GOT3 (cell line): ENCODE results near the gene PHGDH.
"Not testable (repeated sequence)": the region's sequence is repeated elsewhere in the genome, so short reads cannot be mapped to it uniquely, and the experiment has no call there.

Experiments used
- DNase-seq: peaks from one replicate; lab custom pipeline; 2025; ENCODE audit warnings: mixed read lengths; lab: John Stamatoyannopoulos, UW

PHGDH gene

GRCh38 chr1:119700326-119700725 lies 11.4 kb upstream of the PHGDH start:
- no peak for DNase-seq

GRCh38 chr1:119701659-119702058 lies 10.1 kb upstream of the PHGDH start:
- no peak for DNase-seq

DNA sequence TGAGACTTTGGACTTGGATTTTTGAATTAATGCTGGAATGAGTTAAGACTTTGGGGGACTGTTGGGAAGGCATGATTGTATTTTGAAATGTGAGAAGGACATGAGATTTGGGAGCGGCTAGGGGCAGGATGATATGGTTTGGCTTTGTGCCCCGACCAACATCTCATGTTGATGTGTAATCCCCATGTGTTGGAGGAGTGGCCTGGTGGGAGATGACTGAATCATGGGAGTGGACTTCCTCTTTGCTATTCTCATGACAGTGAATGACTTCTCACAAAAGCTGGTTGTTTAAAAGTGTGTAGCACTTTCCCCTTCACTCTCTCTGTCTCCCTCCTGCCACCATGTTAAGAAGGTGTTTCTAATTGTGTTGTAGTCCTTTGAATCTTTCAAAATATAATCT lies 9.3 kb upstream of the PHGDH start:
- DNase-seq: no peak

DNA sequence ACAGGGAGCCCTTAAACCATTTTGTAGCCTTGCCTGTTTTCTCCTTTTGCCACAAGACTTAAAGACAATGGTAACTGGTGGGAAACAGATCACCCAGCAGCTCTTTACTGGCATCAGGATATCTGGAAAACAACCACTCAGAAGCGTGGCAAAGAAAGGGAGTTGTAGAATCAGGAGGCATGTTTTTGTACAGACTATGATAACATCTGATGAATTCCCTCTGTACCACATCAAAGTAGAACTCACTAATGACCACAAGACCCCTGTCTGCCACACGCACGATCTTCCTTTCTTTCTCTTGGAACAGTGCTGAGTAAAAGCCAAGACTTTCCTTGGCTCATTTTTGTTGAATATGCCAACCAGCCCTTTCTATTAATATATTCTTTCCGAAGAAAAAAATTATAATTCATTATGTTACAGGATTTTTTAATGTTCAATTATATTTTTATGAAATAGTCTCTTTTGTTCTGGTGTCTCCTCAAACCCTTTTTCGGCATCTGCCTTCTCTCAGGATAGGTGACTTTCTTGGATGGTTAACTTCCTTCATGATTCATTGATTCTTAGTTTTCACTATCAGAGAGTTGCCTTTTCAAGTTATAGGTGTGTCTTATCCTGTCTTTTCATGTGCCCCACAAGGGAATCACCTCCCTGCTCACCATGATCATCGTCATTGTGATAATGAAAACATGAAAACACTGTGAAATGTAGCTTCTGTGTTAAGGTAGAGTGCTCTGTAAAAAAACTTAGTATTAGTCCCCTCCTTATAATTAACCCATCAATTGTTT lies 7.9 kb upstream of the PHGDH start:
- no peak for DNase-seq

DNA sequence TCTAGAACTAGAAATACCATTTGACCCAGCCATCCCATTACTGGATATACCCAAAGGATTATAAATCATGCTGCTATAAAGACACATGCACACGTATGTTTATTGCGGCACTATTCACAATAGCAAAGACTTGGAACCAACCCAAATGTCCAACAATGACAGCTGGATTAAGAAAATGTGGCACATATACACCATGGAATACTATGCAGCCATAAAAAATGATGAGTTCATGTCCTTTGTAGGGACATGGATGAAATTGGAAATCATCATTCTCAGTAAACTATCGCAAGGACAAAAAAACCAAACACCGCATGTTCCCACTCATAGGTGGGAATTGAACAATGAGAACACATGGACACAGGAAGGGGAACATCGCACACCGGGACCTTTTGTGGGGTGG lies 5.1 kb upstream of the PHGDH start:
- DNase-seq: not testable (repeated sequence)

DNA sequence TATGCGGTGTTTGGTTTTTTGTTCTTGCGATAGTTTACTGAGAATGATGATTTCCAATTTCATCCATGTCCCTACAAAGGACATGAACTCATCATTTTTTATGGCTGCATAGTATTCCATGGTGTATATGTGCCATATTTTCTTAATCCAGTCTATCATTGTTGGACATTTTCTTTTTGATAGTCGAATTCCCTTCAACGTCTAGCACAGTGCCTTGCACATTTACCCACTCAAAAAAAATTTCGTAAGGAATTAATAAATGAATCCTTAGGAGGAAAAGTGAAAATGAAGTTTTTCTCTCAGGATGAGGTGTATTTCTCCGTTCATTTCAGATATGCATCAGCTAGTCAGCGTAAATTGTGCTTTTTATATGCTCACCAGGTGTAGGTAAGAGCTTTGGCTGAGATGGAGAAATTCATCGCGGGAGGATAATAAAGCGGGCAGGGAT lies 354 bp upstream of the PHGDH start:
- DNase-seq: not testable (repeated sequence)

- DNase-seq: peak; percentile 12
These were observed 756 bp downstream of the PHGDH start for GRCh38 chr1:119712342-119713038.

DNA sequence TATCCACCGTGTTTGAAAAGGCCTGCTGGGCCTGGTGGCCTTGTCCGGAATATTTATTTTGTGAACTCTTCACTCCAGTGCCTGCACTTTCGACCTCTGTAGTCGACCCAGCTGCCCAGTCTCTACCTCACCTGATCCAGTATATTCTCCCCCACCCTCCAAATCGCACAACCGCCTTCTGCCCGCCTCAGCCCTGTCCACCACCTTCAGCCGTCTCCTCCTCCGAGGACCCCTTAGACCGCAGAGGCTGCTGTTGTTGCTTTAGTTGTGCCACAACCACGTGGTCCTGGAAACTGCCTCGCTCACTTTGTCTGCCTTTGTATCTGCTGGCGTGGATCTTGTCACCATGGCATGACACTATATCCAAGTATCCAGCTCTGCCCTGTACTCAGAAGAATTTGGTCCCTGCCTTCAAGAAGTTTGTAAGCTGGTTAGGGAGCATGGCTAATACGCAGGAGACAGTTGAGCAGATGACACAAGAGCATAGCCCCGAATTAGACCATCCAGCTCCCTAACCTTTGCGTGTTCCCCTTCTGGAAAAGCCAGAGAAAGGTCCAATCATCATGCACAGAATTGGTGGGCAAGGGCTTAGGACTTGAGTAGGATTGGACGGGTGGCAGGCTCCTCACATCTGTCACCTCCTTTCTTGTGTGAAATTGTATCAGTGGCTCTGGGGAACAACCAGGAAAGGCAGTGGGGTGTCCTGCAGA lies 1.5 kb downstream of the PHGDH start:
- no peak for DNase-seq

DNA sequence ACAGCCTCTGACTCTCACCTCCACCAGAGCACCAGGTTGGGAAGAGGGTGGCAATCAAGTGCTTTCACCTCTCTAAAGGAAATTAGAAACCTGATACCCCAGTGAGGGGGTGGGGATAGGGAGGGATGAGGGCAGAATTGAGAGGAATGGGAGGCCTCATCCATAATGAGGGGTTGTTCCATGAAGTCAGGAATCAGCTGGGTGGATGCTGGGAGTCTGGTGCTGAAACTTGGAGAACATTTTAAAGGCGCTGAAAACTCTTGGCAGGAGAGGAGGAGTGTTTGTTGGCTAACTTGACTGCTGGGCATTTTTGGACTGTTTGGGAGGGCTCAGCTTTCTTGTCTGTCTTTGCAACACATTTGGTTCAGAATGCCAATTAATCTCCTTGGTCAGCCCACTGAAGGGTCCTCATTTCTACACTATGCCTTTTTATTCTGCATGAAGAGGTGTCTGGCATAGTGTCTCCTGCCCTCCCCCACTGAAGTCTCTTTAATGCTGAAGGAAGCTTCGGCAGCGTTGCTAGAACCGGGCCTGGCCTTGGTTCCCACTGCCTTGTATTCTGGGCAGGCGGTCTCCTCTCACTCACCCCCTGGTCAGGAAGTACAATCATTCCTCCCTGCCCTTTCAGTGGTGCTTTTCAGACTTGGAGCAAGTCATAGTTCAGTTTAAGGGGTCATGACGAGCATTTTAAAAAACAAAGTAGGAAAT lies 2.2 kb downstream of the PHGDH start:
- DNase-seq: no peak

- DNase-seq: no peak
These were observed 2.8 kb downstream of the PHGDH start for GRCh38 chr1:119714583-119714982.

DNA sequence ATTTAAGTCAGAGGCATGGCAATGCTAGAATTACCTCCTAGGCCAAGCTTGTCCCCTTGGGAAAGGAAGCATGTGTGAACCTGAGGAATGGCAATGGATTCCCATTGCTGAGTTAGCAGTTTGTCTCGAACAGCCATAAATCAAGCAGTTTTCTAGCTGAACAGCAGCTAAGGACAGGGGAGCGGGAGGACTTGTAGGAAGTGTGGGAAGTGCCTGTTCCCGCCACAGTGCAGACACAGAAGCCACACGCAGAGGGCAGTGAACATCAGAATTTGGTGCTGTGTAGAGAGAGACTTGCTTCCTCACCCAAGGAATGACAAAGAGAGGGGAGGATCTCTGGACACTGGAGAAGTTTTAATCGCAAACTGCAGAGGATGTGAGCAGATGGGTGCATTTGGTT lies 3.8 kb downstream of the PHGDH start:
- DNase-seq: no peak

- DNase-seq: no peak
These were observed 6.7 kb downstream of the PHGDH start for GRCh38 chr1:119718409-119718808.

DNA sequence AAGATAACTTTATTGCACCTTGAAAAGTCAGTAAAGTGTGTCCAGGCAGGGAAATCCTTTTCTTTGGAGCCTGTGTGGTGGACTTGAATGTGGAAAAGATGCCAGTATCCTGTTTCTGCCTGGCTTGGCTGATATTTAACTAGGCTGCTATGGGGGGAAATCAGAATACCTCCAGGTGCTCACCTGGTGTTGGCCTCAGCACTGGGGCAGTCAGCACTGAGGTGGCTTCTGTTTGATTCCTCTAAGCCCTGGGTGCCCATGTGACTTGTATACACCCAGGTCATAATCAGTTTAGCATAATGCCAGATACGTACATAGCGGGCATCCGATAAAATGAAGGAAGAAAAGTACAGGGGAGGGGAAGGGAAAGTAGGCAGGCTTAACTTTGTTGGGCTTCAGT lies 7.2 kb downstream of the PHGDH start:
- no peak for DNase-seq

DNA sequence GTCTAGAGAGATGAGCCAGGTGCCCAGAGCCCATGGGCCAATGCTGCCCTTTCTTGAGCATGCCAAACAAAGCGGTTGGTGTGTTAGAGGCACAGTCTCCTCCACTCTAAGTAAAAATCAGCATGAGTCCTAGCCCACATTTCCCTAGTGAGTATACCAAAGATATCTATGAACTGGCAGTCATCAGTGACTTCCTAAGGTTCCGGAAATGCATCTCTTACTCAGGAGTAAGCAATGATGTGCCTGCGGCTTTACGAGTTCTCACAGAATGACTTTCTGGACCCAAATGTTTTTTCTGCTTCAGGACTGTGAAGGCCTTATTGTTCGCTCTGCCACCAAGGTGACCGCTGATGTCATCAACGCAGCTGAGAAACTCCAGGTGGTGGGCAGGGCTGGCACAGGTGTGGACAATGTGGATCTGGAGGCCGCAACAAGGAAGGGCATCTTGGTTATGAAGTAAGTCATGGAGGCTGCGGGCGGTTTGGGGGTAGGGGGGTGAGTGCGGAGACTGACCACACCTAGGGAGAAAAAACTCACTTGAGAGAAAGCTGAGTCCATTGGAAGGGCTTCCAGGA lies 9.2 kb downstream of the PHGDH start:
- no peak for DNase-seq

DNA sequence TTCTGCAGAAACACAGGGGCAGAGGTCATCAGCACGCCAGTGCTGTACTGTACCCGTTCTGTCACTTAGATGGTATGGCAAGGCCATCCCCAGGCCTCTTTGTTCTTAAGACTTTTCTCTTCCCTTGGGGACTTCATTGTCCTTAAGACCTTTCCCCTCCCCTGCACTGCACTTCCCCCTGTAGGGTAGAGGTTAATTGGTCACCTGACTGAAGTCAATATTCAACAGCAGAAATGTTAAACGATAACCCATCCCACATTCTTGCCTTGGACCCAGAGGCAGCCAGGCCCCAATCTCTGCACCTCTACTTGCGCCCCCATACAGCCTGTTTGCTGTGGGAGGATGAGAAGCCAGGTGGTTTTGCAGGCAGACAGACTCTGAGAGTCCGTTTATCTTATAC lies 10.2 kb downstream of the PHGDH start:
- DNase-seq: no peak

- DNase-seq: no peak
These were observed 13.0 kb downstream of the PHGDH start for GRCh38 chr1:119724611-119725218.

DNA sequence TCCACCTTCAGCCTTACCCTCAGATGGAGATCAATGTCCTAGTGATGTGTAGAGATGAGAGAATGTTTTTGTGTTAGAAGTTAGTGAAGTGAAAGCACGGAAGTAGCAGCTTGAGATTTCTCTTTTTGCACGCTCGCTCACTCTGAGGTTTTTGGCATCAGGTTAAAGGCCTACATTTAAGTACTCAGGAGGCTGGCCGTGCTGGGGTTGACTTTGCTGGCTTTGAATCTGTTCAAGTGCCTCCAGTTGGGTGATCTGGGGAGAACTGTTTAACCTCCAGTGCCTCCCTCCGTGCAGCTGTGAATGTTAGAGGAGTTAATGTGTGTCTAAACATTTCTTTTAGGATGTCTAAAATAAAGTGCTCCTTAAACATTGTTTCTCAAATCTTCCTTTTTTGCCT lies 13.9 kb downstream of the PHGDH start:
- no peak for DNase-seq

- DNase-seq: no peak
These were observed 16.3 kb downstream of the PHGDH start for GRCh38 chr1:119727991-119728390.

DNA sequence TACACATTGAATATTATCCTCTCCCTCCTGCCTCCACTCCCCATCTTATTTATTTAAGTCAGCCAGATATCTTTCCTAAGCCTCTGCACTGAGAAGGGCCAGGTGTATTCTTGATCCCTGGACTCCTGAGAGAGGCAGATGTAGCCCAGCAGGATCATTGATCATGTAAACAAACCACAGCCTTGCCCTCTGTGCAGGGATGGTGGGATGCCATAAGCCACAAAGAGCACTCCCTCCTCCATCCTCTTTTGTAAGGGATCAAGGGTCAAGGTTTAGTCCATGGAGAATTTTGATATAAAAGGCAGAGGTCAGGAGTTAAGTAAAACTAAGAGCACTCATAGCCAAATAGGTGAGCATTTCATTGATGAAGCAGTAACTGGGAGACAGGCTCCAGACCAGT lies 17.3 kb downstream of the PHGDH start:
- DNase-seq: no peak

DNA sequence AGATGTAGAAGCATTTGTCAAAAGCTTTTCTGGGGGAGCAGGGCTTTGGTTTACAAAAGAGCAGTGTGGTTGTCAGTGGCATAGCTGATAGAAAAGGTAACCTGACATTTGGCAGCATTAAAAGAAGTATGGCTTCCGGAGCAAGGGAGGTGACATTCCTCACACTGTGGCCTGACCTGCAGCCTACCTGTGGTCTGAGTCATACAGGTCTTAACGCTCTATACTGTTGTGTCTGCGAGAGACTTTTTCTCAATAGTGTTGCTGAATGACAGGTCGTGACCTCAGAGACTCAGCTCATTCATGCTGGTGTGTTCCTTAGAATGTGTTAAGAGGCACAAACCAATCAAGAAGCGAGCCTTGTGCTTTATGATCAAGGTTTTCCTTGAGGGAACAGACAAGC lies 19.3 kb downstream of the PHGDH start:
- no peak for DNase-seq

DNA sequence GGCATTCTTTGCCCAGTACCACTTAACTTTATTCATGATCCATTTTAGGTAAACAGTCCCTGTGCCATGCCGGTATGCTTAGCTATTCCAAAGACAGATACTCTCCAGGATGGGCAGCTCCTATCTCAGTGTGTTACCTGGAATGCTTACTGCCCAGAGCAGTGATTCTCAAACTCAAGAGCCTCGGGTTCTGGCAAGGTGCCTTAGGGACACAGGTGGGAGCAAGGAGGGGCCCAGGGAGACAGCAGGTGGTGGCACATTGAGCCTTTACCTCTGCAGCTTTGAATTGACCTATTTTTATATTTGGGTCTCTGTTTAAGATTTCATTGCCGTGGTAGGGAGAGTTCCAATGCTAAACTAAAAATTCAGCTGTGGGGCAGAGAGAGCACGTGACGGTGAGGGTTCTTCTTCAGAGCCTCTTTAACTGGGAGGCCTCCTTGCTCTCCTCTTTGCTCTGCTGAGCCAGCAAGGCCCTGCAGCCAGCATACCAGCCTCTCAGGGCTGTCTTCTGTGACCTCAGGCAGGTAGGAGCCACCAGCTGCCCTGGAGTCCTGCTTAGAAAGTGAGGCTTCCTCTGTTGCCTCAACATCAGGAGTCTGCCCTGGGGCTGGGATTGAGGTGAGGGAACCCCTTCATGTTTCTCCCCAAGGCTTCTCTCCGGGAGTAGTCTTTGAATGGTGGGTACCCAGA lies 20.2 kb downstream of the PHGDH start:
- DNase-seq: no peak
